Kasumi-1 (cell line): ENCODE measurements around the gene ELMO3.

Experiments used
- DNase-seq, 2 experiments: peaks; one replicate each; lab custom pipeline; 2025; lab: John Stamatoyannopoulos, UW

Gene ELMO3

DNA sequence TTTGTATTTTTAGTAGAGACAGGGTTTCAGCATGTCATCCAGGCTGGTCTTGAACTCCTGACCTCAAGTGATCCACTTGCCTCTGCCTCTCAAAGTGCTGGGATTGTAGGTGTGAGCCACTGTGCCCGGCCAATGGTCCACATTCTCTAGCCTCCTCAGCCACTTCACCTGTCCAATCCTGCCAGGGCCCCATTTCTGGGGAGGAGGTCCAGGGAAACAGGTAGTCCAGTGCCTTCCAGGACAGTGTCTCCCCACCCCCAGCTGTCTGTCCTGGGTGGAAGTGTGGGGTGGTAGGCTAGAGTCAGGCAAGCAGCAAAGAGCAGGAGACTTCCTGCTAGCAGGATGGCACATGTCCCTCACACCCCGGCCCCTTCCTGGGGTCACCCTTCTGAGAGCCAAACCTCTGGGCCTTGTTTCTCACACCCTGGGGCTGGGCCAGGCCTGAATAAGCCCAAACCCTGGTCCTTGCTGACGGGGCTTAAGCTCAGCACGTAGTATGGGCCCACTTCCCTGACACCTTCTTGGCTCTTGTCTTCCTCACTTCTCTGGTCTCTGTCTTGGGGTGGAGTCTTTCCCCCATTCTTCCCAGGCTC is 43.3 kb downstream of the ELMO3 start:
- no peak for DNase-seq

DNA sequence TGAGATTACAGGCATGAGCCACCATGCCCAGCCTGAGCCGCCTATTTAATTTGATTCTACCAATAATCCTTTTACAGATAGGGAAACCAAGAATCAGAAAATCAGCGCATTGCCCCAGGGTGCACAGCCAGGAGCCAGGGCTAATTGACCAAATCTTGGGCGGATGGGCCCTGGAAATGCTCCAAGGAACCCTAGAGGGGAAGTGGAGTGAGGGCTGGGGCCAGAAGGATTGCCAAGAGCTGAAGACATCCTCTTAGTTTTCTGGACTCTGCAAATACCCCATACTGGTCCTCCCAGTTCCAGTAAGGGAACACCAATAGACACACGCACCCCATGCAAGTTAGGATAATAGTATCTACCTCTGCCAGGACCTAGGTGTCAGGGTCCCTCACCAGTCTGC is 44.5 kb downstream of the ELMO3 start:
- DNase-seq: no peak

DNA sequence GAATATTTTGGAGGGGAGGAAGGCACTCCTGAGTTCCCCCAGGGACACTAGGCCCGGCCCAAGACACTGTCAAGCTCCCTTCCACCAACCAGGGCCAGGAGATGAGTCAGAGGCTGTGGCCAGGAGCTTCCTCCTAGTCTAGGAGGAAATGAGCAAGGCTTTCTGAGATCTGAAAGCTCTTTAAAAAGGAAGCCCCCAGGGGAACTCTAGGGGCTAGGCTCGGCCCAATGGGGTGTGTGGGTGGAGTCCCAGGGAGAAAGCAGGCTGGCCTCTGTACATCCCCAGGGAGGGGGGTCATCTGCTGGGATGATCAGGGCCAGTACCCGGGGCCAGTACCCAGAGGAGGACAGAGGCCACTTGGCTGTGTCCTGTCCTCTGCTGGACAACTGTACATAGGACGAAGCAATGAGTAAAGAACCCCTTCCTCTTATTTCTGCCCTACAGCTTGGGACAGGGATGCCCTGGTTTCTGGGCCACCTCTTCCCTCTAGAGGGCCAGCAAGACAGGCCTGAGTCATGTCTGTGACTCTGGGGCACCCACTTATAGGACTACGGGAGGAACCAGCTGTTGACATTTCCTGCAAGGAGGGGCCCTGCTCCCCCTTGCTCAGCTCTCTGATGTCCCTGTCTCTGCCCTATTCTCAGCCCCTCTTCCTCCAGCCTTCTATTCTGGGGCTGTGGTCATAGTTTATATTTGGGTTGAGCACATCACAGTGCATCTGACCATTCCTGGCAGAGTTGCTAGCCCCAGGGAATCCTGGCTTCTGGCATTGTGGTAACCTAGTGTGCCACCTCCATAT is 45.7 kb downstream of the ELMO3 start:
- peak; percentile 97 to 98 for DNase-seq

DNA sequence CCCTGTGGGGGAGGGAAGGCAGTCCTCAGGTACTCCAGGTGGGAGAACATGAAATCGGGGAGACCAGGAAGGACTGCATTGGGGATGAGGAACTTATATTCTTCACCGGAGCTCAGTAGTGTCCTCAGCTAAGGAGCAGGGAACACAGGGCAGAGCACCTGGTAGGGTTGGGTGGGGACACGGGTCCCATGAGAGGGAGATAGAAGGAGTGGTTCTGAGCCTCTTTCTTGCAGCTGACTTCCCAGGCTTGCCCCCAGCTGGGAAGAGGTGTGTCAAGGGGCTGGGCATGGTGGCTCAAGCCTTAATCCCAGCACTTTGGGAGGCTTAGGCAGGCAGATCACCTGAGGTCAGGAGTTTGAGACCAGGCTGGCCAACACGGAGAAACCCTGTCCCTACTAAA is 46.3 kb downstream of the ELMO3 start:
- DNase-seq: peak in 1 of 2 experiments; percentile 38

DNA sequence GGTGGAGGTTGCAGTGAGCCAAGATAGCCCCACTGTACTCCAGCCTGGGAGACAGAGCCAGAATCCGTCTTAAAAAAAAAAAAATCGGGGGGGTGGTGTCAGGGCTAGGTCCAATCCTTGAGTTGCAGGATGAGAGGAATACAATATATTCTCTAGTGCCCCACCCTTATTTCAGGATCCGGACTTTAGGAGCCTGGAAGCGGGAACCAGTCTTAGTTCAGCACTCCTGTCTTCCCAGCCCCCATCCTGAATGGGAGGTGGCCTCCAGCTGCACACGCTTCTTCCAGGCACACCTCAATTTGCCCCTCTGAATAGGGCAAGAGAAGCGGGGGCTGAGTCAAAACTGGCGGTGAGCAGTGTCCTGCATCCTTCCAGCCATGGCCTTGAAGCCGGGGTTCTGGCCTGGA is 46.7 kb downstream of the ELMO3 start:
- DNase-seq: no peak

DNA sequence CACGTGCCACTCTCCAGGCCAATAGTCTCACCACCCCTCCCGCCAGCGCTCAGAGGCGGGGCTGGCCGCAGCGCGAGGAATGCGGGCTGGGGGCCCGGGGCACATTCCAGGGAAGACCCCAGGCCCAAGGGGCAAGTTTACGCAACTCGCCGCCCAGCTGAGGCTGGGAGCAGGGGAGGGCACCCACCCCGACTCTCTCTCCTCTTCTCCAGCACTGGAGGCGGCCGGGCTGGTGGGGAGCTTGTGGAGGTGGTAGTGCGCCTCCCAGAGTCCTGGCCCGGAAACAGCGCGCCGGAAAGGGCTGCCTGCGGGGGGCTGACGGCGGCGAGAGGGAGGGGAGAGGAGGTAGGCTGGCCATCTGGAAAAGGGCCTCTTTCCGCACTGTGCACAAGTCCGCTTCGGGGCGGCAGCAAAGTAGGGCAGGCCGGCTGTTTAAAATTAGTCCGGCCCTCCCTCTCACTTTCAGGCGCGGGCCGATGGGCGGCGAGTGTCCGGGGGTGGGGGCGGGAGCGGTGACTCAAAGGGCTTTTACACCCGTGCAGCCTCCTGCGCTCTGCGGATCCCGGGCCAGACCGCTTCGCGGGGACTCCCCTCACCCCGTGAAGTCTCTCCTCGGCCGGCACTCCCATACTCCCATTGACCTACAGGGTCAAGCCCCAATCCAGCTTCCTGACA is 47.3 kb downstream of the ELMO3 start:
- peak; percentile 68 to 86 for DNase-seq

DNA sequence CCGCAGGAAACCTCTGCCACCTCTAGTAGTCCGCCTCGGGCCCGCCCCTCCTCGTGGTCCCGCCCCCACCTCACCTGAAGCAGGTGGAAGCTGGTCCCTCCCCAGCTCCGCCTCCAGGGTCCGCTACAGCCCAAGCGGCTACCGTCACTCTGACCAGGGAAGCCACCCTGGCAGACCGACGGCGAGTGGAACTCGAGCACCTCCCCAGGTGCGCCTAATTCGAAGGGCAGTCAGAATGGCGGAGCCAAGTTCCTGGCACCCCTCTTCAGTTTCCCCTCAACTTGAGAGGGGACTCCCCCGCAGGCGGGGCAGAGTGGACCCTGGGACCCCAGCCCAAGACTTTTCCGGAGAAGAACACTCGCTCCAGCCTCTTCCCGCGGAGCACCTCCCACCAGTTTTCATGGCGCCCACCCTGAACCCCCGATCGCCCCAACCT is 47.8 kb downstream of the ELMO3 start:
- no peak for DNase-seq

DNA sequence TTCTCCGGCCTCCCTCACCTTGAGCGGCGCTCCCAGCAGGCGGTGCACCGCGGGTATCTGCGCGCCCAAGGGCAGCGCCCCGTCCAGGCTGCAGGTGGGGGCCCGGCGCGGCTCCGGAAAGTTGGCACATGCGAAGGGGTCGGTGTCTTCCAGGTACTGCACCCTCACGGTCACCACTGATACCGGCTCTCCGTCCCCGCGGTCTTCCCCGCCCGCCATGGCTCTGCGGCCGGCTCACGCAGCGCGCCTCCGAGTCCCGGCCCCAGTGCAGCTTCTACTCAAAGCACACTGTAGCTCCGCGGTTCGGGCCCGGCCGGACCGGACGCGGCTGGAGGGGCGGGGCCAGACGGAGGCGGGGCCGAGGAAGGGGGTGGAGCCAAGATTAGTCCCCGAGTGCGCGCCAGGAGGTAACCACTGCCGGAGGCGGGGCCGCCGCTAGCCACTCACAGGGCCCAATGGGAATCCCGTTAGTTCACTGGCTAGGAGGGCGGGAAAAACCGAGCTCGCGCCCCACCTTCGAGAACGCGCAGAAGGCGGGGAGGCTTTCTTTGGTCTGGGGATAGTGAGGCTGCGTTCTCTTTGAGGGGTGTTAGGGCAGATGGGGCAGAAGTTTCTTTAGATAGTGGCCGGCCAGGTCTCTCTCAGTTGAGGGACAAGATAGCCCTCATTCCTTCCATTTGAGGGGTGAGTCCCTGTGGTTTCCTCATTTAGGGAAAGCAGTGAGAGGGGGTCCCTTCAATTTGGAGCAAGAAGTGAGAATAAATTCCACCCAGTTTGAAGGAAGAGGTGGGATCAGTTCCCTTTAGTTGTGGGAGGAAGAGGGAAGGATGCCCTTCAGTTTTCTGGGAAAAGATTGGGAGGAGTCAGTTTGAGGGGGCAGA is 48.5 kb downstream of the ELMO3 start, which contains the start of gene FHOD1:
Gene FHOD1 (minus strand): TSS at position 290 of the 881 bp plus-strand sequence. CDS start 71 bp downstream, at position 219.
- peak; percentile 92 to 94 for DNase-seq

DNA sequence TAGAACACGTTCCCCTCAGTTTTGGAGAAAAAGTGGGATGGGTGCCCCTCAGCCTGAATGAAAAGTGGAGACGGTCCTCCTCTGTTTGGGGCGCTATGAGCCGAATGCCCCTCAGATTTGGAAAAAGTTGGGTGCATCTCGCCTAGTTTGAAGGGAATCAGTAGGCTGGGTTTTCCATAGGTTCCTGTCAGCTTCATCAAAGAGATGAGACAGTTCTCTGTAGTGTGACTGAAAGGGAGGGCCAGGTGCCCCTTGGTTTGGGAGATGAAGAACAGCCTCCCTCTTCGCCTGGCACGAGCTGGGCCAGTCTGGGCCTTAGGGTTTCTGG is 49.1 kb downstream of the ELMO3 start:
- no peak for DNase-seq

DNA sequence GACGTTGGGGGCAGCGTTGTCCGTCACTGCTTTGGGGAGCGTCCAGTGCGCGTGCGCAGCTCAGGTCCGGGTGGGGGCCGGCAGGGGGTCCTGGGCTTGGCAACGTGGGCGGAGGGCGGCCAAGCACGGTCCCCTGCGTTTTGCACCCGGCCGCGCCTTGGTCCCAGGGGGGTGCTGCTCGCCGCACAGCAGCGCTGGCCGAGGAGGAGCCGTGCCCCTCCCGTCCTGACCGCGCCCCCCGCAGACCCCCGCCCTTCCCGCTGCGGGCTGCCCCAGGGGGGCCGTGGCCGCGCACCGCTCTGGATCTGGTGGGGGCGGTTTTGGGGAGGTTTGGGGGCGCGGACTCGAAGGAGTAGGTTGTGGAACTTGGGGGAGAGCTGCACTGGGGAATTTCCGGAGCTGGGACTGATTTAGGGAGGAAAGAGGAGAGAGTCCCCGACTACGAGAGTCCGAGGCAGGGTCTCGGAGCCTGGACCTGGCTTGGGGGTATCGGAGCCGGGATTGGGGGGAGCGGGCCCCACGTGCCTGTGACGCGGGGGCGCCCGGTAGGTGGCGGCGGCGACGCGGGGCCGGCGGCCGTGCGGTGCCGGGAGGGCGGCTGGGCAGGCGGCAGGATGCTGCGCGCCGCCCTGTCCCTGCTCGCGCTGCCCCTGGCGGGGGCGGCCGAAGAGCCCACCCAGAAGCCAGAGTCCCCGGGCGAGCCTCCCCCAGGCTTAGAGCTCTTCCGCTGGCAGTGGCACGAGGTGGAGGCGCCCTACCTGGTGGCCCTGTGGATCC is 49.7 kb downstream of the ELMO3 start, which contains the start of gene SLC9A5:
Gene SLC9A5 (plus strand): TSS at position 579 of the 777 bp plus-strand sequence. CDS start 36 bp downstream, at position 615.
- no peak for DNase-seq

DNA sequence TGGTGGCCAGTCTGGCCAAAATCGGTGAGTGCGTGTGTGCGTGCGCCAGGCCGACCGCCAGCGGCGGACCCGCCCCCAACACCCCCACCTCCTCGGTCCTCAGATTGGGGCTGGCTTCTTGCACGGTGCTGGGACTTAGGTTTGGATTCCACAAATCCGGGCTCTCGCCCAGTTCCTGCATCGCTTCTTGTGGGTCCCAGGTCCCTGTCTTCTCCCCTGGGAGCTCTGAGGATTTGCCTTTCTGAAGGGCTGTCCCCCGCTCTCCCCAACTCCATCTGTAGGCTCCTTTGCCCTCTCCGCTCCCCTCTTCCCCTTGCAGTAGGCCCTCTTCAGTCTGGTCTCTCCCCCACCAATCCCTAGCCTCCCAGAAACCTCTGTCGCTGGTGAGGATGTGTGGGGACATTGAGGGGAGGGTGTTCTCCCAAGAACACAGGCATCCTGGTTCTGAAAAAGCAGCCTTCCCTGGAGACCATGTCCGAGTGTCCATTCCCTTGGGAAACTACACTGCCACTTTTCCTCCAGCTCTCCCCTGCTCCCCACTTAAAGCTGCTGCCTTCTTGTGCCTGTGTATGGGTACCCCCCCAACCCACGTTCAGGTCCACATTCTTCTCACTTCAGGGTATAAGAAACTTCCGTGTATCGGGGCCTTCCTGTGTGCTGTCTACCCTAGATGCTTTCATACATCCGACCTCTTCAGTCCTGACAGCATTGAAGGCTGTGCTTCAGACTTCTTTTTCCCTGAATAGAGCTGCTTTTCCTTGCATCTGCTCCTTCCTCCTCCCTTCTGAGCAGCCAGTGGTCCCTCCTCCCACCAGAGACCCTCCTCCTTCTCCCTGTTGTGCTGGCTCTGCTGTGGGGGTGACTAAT is 50.5 kb downstream of the ELMO3 start:
- DNase-seq: no peak

DNA sequence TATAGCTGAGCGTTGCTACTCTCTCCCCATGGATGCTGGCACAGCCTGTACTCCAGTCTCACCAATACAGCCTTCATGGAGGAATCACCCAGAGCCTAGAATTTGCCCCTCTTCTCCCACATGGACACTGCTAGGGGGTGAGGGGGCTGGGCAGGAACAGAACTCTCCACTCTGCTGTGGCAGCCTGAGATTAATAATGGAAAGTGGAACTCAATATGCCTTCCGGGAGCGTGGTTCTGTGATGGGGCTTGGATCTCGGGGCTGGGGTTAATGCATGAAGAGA is 51.1 kb downstream of the ELMO3 start:
- no peak for DNase-seq

DNA sequence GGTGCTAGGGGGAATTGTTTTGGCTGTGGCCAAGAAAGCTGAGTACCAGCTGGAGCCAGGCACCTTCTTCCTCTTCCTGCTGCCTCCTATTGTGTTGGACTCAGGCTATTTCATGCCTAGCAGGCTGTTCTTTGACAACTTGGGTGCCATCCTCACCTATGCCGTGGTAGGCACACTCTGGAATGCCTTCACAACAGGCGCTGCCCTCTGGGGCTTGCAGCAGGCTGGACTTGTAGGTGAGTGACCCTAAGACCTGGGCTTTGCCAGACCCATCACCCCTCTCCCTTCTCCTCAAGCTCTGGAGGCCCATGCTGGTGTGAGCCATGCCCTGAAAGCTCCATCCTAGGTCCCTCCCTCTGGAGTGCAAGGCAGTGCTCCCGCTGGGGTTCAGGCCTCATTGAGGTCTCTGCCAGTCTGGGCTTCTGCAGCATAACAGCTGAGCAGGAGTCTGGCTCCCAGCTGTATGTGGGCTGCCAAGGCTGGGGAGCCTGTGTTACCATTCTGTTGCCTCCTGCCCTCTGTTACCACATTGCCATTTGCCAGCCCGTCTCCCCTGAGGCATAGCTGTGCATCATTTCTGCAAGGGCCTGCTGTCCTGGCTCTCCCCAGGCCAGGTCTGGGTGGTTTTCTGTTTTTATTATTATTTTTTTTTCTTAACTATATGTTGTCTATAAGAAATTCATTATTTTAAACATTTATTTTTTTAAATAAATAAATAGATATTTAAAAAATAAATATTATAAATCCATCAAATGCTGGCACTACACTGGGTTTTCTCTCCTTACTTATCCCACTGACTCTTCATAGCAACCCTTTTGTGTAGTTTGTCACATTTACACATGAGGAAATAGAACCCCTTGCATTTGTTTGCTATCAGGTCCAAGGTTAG is 53.9 kb downstream of the ELMO3 start:
- no peak for DNase-seq
